Stimulated activated CD8-positive, alpha-beta memory T cell treated with anti-CD3 and anti-CD28 coated beads, Interleukin-7, amount 100 ng/mL, for 1 hour (primary cell): ENCODE measurements around the gene KRT14.
"Not testable (repeated sequence)": the region's sequence is repeated elsewhere in the genome, so short reads cannot be mapped to it uniquely, and the experiment has no call there.

Source experiments
- DNase-seq, 2 donors: peaks; one replicate each; pipeline ENCODE4 v3.0.0-alpha.2; 2020; ENCODE audit warnings: low read depth in 2 of 2

The KRT14 gene

GRCh38 chr17:41579484-41580243, 7.0 kb downstream of the KRT14 start:
- DNase-seq, result peak in 1 of 2 donors; percentile 15

DNA sequence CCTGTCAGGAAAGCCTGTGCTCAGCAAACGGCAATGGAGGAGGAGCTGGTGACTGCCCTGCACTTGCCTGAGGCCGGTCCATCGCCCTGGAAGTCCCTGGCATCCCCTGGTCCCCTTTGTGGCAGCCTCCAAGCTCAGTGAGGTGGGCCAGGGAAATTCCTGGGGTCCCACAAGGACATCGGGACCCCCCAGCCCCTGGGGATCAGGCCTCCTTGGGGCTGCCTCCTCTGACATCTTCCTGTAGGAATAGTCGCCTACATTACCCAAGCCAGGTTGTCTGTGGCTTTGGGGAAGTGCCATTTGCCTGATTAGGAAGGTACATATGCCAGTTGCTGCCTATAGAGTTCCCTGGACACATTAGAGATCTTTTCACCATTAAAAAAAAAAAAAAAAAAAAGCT, 7.7 kb downstream of the KRT14 start:
- DNase-seq, result no peak

- DNase-seq, result no peak
These were observed 8.2 kb downstream of the KRT14 start for GRCh38 chr17:41578538-41578937.

DNA sequence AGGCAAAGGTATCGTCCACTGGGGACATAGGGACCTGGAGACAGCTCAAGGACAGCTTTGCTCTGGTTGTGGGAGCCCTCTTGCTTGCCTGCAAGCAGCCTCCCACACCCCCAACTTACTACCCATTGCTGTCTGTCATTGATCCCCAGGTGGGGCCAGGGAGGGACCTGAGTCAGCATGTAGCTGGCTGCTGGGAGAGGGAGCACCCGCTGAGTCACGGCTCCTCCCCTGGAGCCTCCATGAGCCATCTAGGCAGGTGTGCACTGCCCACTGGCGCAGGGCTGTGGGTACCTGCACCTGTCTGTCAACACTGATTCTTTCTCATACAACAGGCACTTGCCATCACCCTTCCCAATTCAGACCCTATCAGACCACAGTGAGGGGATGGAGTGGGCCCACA, 10.0 kb downstream of the KRT14 start:
- DNase-seq, result not testable (repeated sequence)

DNA sequence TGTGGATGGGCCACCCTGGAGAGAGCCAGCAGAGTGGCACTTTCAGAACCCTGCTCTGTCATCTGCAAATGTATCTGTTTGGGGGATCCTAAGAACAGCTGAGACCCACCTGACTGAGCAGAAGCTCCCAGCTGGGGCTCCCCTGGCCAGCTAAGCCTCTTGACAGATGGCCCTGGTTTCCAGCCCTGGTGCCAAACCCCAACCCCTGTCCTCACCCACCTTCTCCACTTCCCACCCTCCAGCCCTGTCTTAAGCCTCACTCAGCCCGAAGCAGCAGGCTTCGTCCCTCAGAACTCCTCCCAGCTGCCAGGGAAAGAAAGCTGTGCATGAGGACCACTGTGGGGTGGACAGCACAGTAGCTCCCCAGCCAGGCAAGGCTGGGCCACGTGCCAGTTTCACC, 11.4 kb downstream of the KRT14 start:
- no peak for DNase-seq

GRCh38 chr17:41571561-41572434, 14.9 kb downstream of the KRT14 start, which contains the start of gene KRT9:
KRT9 (minus strand) TSS chr17:41572059; CDS start chr17:41571992, 67 bp downstream.
- DNase-seq, result no peak

DNA sequence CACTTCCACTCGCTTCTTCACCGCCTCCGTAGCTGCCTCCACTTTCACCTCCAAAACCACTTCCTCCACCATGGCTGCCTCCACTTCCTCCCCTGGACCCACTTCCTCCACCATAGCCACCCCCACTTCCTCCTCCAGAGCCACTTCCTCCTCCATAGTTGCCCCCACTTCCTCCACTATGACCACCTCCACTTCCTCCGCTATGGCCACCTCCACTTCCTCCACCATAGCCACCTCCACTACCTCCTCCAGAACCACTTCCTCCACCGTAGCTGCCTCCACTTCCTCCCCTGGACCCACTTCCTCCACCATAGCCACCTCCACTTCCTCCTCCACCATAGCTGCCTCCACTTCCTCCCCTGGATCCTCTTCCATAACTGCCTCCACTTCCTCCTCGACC, 19.4 kb downstream of the KRT14 start:
- DNase-seq, result no peak

DNA sequence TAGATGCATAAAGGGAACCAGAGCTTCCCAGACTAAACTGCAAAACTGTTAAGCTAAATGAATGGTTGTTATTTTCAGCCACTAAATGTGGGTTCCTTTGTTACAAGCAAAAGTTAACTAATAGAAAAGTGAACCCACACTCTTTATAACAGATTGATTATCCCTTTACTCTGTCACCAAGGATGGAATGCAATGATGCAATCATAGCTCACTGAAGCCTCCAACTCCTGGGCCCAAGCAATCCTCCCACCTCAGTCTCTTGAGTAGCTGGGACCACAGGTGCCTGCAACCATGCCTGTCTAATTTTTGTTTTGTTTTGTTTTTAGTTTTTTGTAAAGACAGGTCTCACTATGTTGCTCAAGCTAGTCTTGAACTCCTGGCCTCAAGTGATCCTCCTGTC, 21.4 kb downstream of the KRT14 start:
- no peak for DNase-seq

DNA sequence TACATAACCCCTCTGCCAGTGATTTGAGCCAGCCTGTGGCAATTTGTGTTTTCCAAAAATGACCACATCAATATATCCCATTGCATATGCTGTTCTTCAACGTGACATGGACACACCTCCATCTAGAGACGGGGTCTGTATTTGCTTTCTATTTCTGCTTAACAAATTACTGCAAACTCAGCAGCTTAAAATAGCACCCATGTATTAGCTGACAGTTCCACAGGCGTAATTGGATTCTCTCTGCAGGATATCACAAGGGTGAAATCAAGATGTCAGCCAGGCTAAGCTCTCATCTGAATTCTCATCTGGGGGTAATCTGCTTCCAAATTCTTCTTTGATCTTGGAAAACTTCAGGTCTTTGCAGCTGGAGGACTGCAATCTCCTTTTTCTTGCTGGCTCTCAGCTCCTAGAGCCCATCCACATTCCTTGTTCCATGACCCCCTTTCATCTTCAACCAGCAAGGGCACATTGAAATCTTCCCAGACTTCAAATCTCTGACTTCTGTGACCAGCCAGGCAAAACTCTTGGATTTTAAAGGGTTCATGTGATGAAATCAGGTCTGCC, 23.0 kb downstream of the KRT14 start:
- no peak for DNase-seq

- DNase-seq, result no peak
These were observed 25.1 kb downstream of the KRT14 start for GRCh38 chr17:41561554-41561953.

- DNase-seq, result no peak
These were observed 27.1 kb downstream of the KRT14 start for GRCh38 chr17:41559548-41559947.

- no peak for DNase-seq
These were observed 29.8 kb downstream of the KRT14 start for GRCh38 chr17:41556931-41557330.

DNA sequence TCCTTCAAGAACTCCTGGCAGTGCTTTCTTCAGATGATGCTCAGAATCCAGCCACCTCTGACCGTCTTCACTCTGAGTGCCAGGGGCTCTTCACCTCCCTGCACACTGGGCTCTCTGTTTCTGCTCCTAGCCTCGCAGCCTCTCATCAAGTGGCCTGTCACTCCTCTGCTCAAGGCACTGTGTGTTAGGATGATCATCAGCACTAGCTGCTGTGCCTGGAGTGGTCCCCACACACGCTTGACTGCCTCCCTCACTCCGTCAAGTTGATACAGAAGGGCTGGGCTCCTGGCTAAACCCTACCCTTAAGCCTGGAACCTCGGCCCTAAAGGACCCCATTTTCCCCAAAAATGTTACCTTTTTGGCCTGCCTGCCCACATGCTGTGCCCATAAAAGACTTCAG, 30.4 kb downstream of the KRT14 start:
- DNase-seq, result no peak

DNA sequence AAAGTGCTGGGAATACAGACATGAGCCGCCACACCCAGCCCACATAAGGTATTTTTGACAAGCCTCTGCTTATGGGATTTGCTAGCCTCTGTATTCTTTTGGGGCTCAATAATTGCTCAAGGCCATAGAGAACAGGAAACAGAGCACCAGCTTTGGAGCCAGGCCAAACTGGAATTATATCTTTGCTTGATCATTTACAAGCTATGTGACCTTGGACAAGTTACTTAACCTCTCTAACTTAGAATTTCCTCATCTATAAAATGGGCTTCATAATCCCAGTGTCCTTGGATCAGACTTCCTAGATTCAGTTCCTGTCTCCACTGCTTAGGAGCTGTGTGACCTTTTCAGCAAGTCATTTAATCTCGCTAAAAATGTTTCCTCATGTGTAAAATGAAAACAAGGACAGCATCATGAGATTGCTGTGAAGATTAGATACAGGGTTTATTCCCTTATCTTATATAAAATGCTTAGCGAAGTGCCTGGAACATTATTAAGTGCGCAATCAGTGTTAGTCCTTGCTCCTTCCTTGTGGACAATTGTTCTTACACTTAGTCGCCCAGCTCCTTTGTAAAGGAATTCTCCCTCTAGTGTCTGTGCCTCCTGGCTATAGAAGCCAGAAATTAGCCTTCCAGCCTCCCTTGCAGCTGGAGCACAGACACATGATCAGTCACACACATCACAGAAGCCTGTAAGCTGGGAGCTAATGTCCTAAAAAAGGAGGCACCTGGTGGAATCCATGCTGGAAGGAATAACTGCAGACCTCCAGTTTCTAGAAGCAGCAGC, 31.4 kb downstream of the KRT14 start:
- DNase-seq, result no peak

DNA sequence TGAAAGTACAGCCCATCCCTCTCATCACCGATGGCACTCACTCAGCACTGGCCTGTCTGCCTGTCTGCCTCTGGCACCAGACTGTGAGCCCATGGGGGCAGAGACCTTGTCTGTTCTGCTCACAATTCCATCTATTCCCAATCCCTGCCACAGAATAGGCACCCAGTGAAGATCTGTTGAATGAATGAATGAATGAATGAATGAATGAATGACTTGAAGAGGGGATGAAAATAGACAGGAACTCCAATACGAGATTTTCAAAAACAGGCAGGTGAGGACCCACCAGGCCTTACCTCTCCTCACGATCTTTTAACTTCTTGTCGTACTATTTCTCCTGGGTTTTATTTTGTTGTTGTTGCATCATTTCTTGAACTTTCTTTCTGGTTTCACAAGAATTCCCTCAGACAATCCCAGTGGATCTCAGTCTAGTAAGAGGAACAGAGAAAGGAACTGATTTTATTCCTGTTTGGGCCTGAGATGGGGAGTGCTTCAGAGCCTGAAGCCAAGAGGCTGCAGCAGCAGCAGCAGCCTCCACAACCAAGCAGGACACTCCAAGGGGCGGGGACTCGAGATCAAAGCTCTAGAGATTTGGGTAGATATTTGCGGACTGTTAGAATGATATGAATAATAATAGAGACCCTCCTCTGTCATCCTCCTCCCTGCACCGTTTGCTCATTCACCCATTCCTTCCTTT, 32.6 kb downstream of the KRT14 start:
- no peak for DNase-seq

DNA sequence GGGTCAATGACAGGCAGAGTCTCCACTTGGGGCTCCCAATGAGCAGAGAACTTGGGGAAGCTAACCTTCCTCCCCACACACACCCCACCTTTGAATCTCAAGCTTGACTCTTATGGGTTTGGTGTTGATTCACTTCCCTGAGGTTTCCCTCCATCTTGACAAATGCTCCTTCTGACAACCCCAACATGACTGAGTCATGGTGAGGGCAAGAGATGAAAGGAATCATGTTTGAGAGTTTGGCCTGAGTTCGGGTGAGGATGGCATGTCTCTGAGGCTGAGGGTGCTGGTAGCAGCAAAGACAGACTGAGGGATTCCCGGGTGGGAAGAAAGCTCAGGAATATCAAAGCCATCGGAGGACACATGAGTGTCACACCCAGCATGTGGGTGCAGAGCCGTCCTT, 33.5 kb downstream of the KRT14 start:
- DNase-seq, result no peak

GRCh38 chr17:41552455-41552854, 34.2 kb downstream of the KRT14 start:
- no peak for DNase-seq

DNA sequence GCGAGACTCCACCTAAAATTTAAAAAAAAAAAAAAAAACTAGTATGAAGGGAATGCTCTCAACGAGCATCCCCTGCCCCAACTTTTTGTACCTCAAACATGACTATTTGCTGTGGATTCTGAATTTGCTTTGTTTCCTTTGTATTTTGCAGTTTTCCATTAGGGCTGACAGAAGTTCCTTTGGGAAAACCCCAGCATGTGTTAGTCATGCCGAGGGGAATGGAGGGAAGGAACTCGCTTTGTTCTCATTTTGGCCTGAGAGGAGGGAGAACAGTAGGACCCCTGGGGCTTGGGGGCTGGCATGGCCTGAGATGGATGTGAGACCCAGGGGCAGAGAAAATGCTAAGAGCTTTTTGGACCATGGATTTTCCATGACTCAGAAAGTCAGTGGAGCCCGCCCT, 35.3 kb downstream of the KRT14 start:
- DNase-seq, result no peak

DNA sequence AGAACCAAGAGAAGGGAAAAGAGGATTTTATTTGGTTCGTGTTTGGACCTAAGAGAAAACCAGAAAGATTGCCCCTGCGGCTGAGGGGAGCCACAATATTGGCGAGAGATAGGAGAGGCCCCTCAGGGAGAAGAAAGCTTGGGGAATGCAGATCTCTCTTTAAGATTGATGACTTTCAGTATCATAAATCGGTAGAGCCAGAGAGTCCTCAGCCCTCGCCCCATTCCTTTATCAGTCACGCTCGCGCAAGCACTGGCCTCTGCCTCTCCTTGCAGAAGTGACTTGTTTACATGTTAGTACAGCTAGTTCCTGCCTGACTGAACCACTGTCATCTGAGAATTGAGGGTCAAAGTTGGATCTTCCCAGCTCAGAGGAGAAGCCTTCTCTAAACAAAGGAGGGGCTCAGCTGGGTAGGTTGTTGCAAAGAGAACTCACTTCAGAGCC, 37.1 kb downstream of the KRT14 start:
- no peak for DNase-seq

DNA sequence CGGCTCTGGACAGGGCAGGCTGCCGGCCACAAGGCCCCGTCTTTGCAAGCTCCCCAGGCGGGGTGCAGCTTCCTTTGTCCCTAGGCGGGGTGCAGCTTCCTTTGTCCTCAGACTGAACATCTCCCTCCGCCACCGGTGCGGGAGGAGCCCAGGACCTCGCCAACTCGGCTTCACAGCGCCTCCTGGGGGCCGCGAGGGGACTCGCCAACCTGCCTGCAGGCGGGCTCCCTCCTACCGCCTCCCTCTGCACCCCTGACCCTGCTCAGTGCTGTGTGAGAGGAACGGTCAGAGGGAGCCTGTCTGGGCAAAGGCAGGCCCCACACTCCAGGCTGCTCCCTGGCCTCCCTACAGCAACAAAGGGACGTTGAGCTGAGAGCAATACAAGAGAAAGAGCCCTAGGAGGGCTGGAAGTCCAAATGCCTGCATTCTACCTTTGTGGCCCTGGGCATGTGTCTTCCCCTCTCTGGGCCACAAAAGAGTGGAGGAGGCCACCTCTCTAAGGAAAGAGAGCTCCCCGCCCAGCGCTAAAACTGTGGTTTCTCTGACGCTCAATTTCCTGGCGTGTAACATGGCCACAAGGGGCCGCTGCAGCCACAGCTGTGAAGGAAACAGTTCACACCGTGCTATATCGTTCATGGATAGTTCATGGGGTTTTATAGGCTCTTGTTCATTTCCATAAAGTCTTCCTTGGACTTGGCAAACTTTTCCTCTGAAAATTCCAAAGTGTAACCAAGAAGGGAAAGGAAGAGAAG, 37.7 kb downstream of the KRT14 start:
- peak; percentile 51 to 76 for DNase-seq
